ENCODE results near the gene CENATAC.
A peak's percentile ranks its signal among the peaks of the same experiment; 100 is the strongest.

- TF ChIP-seq CTCF (conservative IDR thresholded peaks at IDR 0.05 in 1 of 2, IDR thresholded peaks at IDR 0.05 in 1 of 2; ENCODE audit: low read depth in 1 of 2, low read length in 2 of 2): peak; percentile 47 to 61
- no peak for TF ChIP-seq EZH2 (IDR thresholded peaks at IDR 0.05; ENCODE audit: low read length, missing control alignments)
These were observed 67.4 kb downstream of the CENATAC start for GRCh38 chr11:119065369-119065768.
